HG02938 (cell line): ENCODE data around the gene SBK1.

Experiments
- ATAC-seq: cut with Tn5 transposase; IDR thresholded peaks from one replicate; pipeline ENCODE4 v1.9.1; 2021; ENCODE audit warnings: mild to moderate bottlenecking, moderate library complexity; ENCODE audit not compliant: unreplicated experiment

The SBK1 gene

DNA sequence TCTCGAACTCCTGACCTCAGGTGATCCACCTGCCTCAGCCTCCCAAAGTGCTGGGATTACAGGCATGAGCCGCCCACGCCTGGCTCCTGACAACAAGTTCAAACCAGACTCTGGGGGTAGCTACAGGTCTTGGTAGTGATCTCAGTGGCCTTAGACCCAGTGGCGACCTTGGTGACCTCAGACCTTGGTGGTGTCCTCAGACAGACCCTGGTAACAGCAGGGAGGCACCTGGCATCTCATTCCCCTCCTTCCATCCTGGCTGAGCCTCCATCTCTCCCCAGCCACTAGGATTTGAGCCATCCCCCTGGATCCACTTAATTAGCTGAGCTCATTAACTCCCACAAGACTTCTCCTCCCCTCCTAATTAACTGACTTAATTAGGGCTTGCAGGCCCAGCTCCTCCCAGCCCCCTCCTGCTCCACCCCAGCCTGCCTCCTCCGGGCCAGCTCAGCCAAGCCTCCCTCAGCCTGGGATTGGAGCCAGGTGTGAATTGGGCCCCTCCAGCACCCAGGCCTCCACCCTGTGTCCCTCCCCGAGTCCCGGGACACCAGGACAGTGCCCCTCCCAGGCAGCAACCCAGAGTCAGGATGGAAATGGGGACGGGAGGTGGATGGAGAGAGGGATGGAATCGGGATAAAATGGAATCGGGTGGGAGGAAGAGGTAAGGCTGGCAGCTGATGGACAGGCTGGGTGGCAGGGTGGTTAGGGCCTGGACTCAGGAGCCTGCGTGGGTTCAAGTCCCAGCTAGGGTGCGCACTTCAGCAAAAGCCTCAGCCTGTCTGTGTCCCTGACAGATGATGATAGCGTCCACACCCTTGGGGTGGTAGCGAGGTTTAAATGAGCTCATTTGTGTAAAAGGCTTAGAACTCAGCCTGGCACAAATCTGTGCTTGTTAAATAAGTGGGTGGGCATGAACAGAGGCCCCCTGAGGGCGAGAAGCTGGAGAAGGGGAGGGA lies 11.2 kb upstream of the SBK1 start:
- no peak for ATAC-seq

DNA sequence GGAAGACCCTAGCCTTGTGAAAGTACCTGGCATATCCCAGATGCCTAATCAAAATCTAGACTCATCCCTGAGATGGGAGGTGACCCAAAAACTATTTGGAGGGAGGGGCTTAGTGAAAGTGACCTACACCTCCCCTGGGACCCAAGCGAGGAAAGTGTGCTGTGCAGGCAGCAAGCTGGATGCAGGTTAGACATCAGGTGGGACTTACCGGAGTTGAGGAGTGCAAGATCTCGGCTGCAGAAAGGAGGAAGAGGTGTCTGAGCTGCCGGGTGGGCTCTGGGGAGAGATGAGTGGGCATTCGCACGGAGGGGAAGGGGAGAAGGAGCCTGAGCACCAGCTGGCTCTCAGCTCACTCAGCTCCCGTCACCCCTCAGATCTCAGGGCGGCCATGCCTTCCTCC lies 10.3 kb upstream of the SBK1 start:
- no peak for ATAC-seq

DNA sequence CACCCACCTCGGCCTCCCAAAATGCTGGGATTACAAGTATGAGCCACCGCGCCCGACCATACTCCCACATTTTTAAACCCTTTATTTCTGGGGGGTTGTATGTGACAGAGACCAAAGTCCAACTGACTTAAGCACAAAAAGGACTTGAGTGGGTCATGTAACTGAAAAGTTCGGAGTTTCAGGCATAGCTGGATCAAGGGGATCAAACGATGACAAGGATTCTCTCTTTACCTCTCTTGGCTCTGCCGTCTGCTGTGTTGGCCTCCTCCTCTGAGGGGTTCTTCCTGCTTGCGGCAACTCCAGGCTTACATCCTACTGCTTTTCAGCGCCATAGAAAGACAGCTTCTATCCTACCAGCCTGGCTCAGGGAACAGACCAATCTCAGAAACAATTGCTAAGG lies 9.2 kb upstream of the SBK1 start:
- no peak for ATAC-seq

DNA sequence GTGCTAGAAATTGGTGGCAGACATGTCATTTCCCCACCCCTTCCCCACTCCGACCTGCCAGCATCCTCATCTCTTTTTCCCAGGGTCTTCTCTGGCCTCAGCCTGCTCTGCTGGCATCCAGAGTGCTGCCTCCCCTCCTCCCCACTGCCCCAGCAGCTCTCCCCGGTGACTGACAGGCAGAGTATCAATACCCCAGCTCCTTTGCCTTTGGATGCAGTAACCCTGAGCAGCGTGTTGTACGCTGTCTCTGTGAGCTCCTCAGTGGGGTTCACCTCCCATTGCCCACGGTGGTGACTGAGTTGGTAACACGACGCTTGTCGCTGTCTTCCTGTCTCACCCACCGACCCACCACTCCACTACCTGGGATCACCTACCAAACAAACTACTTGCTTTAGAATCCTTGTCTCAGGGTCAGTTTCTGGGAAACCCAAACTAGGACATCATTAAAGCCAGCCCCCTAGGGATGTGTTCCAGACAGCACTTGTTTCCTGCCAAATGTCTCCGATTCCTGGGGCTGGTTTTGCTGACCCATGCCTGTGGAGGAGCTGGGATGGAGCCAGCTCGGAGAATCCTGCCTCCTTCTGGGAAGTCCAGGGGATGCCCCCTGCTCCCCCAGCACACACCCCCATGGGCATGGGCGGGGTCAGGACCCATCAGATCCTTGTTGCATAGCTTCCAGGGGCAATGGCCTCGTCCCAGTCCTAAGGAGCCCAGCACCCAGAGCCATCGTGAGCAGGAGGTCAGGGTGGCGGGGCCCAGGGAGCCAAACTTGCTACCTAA lies 8.3 kb upstream of the SBK1 start:
- ATAC-seq, result no peak

DNA sequence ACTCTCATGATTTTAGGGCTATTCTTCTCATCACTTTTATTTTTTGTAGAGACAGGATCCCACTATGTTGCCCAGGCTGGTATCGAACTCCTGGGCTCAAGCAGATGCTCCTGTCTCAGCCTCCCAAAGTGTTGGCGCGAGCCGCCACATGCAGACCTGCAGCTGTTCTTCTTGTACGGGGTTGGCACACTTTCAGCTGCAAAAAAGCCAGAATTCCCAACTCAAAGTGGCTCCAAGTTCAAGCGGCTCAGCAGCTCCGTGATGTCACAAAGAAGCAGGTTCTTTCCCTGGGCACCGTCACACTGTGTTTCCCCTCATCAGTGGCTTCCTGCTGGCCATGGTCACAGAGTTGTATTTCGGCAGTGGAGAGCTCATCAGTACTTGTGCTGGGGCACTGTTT lies 6.7 kb upstream of the SBK1 start:
- ATAC-seq, result no peak

DNA sequence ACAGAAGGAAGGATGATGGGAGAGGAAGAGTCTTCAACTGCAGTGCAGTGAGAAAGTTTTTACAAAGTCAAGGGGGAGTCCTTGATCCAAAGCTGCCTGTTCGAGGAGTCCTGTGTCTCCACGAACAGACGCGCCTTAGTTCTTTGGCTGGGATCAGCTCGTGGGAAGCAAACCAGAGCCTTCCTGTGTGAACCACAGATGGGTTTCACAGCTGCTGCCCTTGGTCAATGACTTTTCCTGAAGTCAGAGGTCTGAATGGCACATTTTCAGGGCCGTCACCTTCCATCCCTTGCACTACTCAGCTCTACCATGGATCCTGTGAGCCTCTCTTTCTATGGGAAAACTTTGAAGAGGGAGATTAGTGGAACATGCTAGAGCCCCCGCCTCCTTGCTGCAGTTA lies 4.2 kb upstream of the SBK1 start:
- no peak for ATAC-seq

DNA sequence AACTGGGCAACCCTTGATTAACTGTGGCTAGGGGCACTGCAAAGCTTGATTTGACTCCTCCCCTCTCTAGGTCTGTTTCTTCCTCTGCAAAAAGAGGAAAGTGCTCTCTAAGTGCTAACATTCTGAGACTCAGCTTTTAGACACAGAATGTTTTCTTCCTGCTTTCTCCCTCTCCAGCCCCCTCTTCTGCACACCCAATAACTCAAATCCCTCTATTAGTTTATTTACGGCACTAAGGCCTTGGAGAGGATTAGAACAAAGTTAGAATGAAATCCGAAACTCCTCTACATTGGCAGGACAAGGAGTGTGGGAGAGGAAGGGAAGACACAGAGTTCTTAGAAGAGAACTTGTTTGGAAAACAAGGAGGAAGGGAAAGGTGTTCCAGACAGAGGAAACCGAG lies 3.3 kb upstream of the SBK1 start:
- ATAC-seq, result no peak

DNA sequence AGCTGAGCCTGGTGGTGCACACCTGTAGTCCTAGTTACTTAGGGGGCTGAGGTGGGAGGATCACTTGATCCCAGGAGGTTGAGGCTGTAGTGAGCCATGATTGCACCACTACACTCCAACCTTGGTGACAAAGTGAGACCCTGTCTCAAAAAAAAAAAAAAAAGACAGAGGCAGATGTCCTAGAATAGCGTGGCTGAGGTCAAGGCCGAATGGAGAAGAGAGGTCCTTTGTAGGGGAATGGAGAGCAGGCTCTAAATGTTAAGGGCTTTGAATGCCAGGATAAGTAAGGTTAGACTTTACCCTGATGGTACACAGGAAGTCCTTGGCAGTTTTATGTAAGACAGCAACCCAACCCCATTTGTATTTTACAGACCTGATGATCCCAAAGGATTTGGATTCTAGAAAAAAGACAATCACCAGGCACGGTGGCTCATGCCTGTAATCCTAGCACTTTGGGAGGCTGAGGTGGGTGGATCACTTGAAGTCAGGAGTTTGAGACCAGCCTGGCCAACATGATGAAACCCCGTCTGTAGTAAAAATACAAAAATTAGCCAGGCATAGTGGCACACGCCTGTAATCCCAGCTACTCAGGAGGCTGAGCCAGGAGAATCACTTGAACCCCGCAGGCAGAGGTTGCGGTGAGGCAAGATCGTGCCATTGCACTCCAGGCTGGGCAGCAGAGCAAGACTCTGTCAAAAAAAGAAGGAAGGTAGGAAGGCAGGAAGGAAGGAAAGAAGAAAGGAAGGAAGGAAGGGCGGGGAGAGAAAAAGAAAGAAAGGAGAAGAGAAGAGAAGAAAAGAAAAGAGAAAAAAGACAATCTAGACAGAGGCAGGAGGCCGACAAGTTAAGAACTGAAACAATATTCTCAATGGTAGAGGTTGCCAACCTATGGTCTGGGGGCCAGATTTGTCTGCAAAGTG lies 2.1 kb upstream of the SBK1 start:
- no peak for ATAC-seq

DNA sequence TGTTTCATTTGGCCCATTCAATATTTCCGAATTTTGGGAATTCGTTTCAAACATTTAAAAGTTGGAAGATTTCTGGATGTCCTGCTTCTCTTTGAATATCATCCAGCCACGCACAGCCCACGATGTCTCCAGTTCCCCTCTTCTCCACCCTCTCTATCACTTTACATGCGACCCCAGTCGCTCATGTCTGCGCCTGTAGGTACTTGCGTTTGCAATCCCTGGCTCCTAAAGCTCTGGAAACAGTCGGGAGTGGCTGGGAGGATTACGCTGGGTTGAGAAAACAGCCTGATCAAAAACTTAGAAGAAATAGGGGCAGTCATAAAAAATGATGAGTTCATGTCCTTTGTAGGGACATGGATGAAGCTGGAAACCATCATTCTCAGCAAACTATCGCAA lies 1.5 kb upstream of the SBK1 start:
- ATAC-seq, result no peak

DNA sequence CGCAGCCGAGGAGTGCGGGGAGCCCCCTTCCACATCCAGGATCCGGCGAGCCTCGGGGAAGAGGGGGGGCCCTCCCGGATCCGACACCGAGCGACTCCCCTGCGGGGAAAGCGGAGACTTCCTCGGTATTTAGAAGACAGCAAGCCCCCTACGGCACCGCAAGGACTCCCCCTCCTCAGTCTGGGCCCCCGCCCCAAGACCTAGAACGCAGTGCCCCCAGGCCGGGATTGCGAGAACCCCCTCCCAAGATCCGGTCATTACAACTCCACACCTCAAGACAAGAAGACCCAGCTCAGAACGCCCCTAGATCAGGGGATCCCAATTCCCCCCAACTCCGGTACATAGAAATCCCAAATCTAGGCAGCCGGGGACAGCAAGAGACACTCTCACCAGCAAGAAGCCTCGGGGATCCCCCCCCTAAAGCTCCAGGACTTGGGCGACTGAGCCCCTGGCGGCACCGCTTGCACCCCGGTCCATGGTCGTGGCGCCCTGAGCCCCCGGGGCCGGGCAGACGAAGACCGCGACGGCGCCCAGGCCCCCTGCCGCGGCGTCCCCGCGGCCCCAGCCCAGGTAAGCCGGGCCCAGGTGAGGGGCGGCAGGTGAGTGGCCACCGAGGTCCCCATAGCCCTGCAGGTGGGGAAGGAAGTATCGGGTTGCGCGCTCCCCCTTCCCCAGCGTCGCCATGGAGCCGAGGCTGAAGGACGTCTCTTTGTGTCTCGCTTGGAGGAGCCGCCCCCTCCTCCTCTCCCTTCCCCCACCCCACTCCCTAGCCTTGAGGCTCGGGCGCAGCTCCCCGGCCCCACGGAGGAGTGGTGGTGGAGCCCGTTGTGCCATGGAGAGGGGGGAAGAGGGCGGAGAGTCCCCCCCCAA lies 641 bp downstream of the SBK1 start:
- no peak for ATAC-seq

DNA sequence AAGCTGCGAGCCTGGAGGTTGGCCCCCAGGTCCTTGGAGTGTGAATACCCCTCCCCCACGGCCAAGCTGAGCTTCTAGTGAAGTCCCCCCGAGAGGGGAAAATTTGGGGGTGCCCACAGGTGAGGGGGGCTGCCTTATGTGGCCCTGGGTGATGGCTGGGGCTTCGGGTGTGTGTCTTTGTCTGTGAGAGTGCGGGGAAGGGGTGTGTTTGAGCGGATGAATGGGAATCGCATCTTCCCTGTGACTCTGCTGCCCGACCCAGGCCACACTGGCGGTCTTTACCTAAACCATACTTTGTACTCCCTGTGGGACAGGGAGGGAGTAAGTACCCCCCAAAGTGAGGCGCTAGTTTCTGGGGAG lies 1.3 kb downstream of the SBK1 start:
- ATAC-seq, result no peak

DNA sequence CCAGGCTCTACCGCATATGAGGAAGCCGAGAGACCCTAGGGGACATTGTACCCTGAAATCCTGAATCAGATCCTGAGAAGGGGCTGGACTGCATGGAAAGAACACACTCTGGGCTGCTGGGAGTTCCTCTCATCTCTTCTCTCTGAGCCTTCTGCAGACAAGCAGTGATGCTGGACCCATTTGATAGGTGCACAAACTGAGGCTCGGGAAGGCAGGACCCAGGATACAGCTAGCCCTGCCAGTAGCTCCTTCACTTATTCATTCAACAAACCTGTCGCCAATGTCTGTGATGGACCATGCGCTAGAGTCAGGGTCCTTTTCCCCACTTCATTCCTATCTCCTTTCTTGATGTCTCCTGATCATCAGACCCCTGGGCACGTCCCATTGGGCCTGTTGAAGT lies 1.9 kb downstream of the SBK1 start:
- ATAC-seq, result no peak

DNA sequence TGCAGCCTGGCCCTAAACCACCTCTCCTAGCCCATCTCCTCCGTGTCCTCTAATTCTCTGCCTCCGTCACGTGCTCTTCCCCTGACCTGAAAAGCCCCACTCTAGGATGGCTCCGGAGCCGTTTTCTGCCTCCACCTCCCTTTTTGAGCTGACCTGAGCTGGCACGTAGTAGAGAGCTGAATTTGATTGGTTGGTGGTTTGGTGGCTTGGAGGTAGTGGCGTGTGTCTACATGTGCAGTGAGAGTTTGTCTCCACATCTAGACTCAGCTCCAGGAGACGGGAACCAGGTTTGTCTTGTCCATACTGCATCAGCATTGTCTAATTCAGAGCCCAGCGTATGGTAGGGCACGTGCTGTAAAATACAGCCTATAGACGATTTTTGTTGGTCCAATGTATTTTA lies 3.0 kb downstream of the SBK1 start:
- ATAC-seq, result no peak

DNA sequence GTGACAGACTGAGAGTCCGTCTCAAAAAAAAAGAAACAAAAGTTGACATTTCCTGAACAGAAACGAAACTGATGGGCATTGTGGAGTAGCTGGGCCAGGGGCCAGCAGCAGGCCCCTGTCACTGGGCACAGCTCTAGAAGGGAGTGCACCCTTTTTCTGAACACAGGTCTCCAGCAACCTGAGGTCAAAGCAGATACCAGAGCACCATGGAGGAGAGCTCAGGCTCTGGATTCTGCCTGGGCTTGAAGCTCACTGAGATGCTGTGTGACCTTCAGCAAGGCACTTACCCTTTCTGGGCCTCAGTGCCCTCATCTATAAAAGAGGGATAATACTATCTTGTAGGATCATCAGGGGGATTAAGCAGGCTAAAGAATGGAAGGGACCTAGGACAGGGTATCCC lies 5.0 kb downstream of the SBK1 start:
- no peak for ATAC-seq

DNA sequence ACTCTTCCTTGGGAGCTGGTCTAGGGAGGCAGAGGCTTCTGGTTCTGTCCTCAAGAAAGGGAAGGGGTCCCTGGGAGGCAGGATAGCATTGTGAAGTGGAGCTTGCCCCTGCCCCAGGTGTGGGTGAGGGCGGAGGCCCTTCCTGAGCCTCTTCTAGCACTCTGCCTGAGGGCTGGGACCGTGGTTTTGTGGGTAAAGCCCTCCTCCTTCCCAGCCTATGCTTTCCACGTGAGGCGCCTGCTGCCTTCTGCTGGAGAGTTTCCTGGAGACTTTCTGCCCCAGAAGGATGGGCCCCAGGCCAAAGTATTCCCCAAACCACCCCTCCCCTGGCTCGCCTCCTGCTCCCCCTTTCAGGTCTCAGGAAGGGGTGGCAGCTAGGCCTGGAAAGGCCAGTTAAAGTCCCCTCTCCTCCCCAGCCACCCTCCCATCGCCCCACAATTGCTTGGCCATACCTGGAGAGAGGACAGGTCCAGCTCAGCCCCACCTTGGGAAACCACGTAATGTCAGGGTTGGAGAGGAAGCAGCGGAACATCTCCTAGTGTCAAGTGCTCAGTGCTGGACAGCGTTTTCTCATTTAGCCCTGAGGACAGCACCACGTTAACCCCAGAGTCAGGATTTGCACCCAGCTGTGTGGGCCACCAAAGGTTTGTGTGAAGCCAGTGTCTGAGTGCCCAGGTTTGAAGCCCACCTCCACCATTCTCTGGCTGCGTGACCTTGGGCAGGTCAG lies 5.6 kb downstream of the SBK1 start:
- no peak for ATAC-seq

DNA sequence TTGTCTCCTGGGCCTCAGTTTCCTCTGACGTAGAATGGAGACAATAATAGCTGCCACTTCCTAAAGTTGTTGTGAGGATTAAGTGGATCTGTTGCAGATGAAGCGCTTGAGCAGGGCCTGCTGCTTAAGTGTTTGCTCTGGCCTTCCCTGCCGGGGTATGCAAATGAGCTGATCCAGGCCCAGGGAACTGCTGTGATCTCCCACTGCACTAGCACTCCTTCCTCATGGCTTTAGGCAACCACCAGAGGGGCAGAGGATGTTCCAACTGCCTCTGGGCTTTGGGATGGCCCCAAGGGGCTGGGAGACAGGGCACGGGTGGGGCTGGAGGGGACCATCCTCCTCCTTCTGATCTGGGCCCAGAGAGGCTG lies 6.2 kb downstream of the SBK1 start:
- no peak for ATAC-seq

DNA sequence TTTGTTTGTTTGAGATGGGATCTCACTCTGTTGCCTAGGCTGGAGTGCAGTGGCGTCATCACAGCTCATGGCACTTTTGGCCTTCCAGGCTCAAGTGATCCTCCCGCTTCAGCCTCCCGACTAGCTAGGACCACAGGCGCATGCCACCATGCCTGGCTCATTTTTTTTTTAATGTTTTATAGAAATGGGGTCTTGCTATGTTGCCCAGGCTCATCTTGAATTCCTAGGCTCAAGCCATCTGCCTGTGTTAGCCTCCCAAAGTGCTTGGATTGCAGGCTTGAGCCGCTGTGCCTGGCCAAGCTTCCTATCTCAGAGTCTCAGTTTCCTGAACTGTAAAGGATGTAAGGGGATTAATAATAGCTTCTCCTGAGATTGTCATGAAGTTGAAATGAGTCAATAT lies 8.0 kb downstream of the SBK1 start:
- no peak for ATAC-seq

DNA sequence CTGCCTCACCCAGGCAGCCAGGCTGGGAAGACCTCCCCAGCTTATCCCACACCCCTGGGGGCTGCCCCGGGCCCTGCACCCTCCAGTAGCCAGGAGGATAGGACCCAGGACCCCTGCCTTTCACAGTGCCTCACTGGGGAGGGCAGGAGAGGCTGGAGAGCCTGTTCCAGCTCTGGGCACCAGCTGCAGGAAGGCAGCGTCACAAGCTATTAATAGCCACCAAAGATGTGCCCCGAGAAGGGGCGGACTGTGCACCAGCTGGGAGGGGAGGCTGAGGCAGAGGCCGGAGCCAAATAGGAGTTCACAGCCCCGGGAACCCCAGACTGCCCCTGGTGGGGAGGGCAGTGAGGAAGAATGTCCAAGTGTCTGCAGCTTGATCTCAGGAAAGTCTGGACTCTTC lies 8.8 kb downstream of the SBK1 start:
- ATAC-seq, result no peak

DNA sequence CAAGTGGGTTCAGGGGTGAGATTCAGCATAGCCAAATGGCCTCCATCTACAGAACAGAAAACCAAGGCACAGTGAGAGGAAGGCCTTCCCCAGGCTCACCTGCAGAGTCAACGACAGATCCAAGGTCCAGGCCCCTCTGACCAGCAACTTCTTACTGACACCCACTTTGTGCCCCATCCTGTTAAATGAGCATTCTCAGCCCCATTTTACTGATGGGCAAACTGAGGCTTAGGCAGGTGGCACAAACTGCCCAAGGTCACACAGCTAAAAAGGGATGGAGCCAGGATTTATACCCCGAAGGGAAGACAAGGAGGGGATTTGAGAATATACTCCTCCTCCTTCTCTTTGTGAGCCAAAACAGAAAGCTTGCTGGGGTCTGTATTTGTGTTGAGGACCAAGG lies 9.3 kb downstream of the SBK1 start:
- ATAC-seq, result no peak

DNA sequence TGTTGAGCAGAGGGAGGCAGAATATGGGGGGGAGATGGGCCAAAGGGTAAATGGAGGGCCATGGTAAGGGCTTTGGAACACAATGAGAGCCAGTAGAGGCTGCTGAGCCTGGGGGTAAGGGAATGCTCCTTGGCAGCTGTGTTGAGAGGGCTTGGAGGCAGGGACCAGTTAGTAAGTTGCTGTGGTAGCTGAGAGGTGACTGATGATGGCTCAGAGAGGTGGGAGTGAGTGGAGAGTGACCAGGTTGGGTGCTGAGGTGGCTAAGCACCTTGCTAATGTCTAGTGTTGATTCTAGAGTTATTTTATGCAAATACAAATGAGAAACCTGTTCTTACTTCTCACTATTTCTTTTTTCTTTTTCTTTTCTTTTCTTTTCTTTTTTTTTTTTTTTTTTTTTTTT lies 10.8 kb downstream of the SBK1 start:
- no peak for ATAC-seq
